ENCODE results near the gene HCAR1. TPM values are rescaled to one million over a fixed set of nuclear protein-coding genes. Genes with fewer than 3 reads are reported as not detected.
"Not testable (repeated sequence)": the region's sequence is repeated elsewhere in the genome, so short reads cannot be mapped to it uniquely, and the experiment has no call there.

Gene HCAR1
- total RNA-seq, 1 donor from 2014 or later = 1.6 TPM

DNA sequence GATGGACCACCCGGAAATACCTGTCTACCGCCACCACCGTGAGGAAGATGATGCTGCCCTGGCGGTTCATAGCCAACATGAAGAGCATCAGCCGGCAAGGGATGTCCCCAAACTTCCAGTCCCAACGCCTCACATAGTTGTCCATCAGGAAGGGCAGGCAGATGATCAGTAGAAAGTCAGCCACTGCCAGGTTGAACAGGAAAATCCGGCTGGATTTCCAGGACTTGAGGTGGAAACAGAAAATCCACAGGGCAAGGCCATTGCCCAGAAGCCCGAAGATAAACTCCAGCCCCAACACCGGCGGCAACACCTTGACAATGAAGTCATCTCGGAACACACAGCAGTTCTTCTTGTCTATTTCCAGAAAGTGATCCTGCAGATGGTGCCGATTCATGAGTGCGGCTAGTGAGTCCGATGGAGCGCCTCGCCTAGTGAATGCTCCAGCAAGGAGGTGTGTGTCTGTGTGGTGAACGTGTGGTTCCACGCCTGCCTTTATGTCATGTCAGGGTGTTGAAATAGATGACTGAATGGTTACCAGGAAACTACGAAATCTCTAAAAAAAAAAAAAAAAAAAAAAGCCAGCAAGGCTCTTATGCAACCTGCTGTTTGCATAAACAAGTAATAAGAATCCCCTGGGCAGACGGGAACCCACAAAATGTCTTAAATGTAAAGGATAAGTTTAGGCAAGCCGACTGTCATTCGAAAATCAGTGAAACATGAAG, 27.6 kb downstream of the HCAR1 start, which contains the start of gene HCAR2:
TSS of gene HCAR2 (minus strand) at position 468 of the 722 bp plus-strand sequence. CDS start at position 394, 74 bp downstream.
- peak within 1 kb of the TSS; percentile 8 for H3K4me3 ChIP-seq

DNA sequence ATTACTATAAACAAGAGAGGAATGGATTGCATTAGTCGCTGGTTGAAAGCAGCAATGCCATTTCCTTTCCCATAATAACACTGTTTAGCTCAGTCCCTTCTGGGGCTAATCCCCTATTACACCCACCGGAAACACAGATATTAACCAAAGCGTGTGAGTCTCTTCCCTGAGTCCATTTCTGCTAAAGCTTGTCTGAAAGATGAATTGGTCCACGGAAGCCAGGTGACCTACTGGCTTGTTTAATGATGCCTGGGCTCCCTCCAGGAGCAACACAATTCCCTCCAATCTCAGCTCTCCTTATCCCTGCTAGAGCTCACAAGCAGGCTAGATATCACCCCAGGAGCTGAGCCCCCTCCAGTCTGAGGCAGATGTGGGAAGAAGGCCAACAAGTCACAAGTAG, 29.2 kb downstream of the HCAR1 start:
- ATAC-seq; intact Hi-C loops (cut with DNase I); H3K27ac ChIP-seq; H3K4me1 ChIP-seq; H3K36me3 ChIP-seq; DNase-seq; H3K9me3 ChIP-seq; H3K27me3 ChIP-seq (ENCODE audit: low read depth): not testable (repeated sequence)
- H3K4me3 ChIP-seq = peak overlapping the region; percentile 7

More for the DNA sequence above, 27.6 kb downstream of the HCAR1 start, which contains the start of gene HCAR2:
- H3K27me3 ChIP-seq (ENCODE audit: low read depth); H3K27ac ChIP-seq; H3K36me3 ChIP-seq; intact Hi-C loops (cut with DNase I); H3K9me3 ChIP-seq; H3K4me1 ChIP-seq: not testable (repeated sequence)
- ATAC-seq (peak; percentile 66 to 79), DNase-seq (peak; percentile 73)

DNA sequence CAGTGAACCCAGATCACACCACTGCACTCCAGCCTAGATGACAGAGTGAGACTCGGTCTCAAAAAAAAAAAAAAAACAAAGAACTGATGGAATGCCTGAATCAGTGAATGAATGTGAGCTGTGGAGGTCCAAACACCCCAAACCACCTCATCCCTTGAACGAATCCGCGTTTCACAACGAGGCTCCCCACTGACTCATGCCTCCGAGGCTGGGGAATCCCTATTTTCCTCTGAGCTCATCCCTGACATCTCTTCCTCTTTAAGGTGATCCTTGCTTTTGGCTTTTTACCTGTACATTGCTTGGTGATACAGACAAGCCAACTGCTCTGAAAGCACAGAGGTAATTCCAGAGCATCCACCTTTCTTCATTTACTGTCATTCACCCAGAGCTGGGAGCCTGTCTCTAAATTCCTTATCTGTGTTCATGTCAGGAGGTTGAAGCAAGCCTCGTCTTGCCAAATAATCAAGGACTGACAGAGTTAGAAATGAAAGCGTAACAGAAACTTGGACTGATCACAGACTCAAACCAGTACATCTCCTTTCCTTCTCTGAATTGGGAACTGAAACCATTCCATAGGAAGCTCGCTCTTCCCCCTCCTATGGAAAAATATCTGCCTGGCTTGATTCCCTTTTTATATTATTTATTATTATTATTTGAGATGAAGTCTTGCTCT, 30.5 kb downstream of the HCAR1 start:
- H3K27me3 ChIP-seq (ENCODE audit: low read depth); H3K4me1 ChIP-seq; DNase-seq; H3K9me3 ChIP-seq; intact Hi-C loops (cut with DNase I); H3K36me3 ChIP-seq; H3K4me3 ChIP-seq; H3K27ac ChIP-seq: not testable (repeated sequence)
- ATAC-seq = peak; percentile 49 to 62

DNA sequence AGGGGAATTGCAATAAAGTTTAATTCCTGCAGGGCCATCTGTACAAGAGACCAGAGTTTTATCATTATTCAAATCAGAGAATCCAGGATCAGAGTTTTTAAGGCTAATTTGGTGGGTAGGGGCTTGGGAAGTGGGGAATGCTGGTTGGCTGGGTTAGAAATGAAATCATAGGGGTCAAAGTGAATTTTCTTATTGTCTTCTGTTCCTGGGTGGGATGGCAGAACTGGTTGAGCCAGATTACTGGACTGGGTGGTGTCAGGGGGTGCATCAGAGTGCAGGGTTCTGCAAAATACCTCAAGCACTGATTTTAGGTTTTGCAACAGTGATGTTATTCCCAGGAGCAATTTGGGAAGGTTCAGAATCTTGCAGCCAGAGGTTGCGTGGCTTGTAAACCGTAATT, 33.7 kb downstream of the HCAR1 start:
- intact Hi-C loops (cut with DNase I); H3K27me3 ChIP-seq (ENCODE audit: low read depth); ATAC-seq; H3K4me3 ChIP-seq; H3K36me3 ChIP-seq; DNase-seq; H3K4me1 ChIP-seq; H3K27ac ChIP-seq; H3K9me3 ChIP-seq: not testable (repeated sequence)

GRCh38 chr12:122691566-122691965, 39.1 kb downstream of the HCAR1 start:
- ATAC-seq = no peak

DNA sequence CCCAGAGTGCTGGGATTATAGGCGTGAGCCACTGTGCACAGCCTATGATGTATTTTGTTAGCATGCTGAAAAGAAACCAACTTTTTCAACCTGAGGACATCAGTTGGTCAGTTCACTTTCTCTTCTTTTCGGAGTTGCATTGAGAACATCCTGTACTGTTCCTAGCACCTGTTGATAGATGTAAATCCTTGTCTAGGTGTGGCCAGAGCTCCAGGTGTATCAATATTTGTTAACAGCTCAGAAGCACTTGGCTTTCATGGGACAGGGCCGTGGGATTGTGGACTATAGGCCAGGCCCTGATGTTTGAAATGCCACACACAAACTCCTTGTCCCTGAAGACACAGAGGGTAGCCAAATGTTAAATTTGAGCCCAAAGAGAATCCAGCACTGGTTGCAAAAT, 42.4 kb downstream of the HCAR1 start:
- TF ChIP-seq CTCF (IDR thresholded peaks at IDR 0.05) = no peak
- DNase-seq (no peak), ATAC-seq (peak; percentile 77 to 86)
- no peaks in the 10 kb centered on the region for H3K4me1 ChIP-seq
- H3K4me3 ChIP-seq = no peak overlapping the region
- H3K36me3 ChIP-seq = no peaks in the 10 kb centered on the region
- no peaks in the 10 kb centered on the region for H3K9me3 ChIP-seq
- intact Hi-C loops (cut with DNase I) = no loop called here
- H3K27me3 ChIP-seq (ENCODE audit: low read depth) = no peaks in the 10 kb centered on the region
- H3K27ac ChIP-seq = peak overlapping the region; percentile 56

More at GRCh38 chr12:122691566-122691965, 39.1 kb downstream of the HCAR1 start:
- H3K4me1 ChIP-seq = no peaks in the 10 kb centered on the region
- H3K36me3 ChIP-seq = no peaks in the 10 kb centered on the region
- TF ChIP-seq CTCF (IDR thresholded peaks at IDR 0.05) = no peak
- H3K4me3 ChIP-seq = no peak overlapping the region
- DNase-seq = no peak
- H3K9me3 ChIP-seq = no peaks in the 10 kb centered on the region
- H3K27me3 ChIP-seq (ENCODE audit: low read depth) = no peaks in the 10 kb centered on the region
- intact Hi-C loops (cut with DNase I) = no loop called here
- H3K27ac ChIP-seq = no peak overlapping the region

GRCh38 chr12:122687086-122687485, 43.6 kb downstream of the HCAR1 start:
- Histone ChIP-seq H3K9me3 (no peaks in the 10 kb centered on the region), H3K27ac (peak overlapping the region; percentile 56), H3K4me1 (no peaks in the 10 kb centered on the region), H3K36me3 (no peaks in the 10 kb centered on the region), H3K27me3 (ENCODE audit: low read depth) (no peaks in the 10 kb centered on the region), H3K4me3 (no peak overlapping the region)
- ATAC-seq (peak; percentile 85 to 86), DNase-seq (peak; percentile 90)
- intact Hi-C loops (cut with DNase I) = no loop called here
- TF ChIP-seq CTCF (IDR thresholded peaks at IDR 0.05) = no peak
